HepG2 (cell line): Measurements from ENCODE around the gene CASP4. TPM values are rescaled to one million over a fixed set of nuclear protein-coding genes. Genes with fewer than 3 reads are reported as not detected.

Experiments used
- ARID5B ChIP-seq: IDR thresholded peaks from 2 replicates; pipeline ENCODE4 v1.4.0; 2020; ENCODE audit warnings: mild to moderate bottlenecking, missing genetic modification reagents
- ATF1 ChIP-seq: IDR thresholded peaks from 2 replicates; pipeline ENCODE4 v1.6.1; 2016; ENCODE audit warnings: mild to moderate bottlenecking, control low read depth
- CREM ChIP-seq, 2 experiments: sonication (generic) in 1 of 2; formaldehyde crosslinking in 1 of 2; IDR thresholded peaks; 2 replicates each; pipeline versions ENCODE4 v1.4.0 to v1.6.1; 2016 to 2020; ENCODE audit warnings: antibody characterized with exemption in 1 of 2, mild to moderate bottlenecking in 1 of 2, missing genetic modification reagents in 1 of 2
- DMAP1 ChIP-seq: IDR thresholded peaks from 2 replicates; pipeline ENCODE4 v1.6.1; 2016
- DNMT3B ChIP-seq: conservative IDR thresholded peaks from 2 replicates; pipeline ENCODE4 v1.6.1; 2016; ENCODE audit warnings: missing biosample characterization, control low read depth
- FOXK2 ChIP-seq: fragments of 450-650 bp; IDR thresholded peaks from 2 replicates; pipeline ENCODE4 v1.6.1; 2016
- GABPB1 ChIP-seq: IDR thresholded peaks from 2 replicates; pipeline ENCODE4 v1.6.1; 2016; ENCODE audit warnings: mild to moderate bottlenecking, missing genetic modification reagents, moderate library complexity, missing compliant biosample characterization
- HNRNPK ChIP-seq: fragments of 200-400 bp; formaldehyde crosslinking; IDR thresholded peaks from 2 replicates; pipeline ENCODE4 v1.6.1; 2018; ENCODE audit warnings: low read length, low read depth, moderate library complexity, mild to moderate bottlenecking; ENCODE audit not compliant: poor library complexity, severe bottlenecking
- IKZF4 ChIP-seq: sonication (generic); formaldehyde crosslinking; IDR thresholded peaks from 2 replicates; pipeline ENCODE4 v1.5.1; 2020; ENCODE audit warnings: borderline replicate concordance, mild to moderate bottlenecking, low read depth, missing genetic modification reagents; ENCODE audit errors: not compliant biosample characterization
- KAT8 ChIP-seq: IDR thresholded peaks from 2 replicates; pipeline ENCODE4 v1.6.1; 2016; ENCODE audit warnings: missing genetic modification reagents, missing compliant biosample characterization
- NRL ChIP-seq: sonication (generic); formaldehyde crosslinking; IDR thresholded peaks from 2 replicates; pipeline ENCODE4 v1.5.0; 2020; ENCODE audit warnings: missing genetic modification reagents, mild to moderate bottlenecking, moderate library complexity, borderline replicate concordance
- POLR2A ChIP-seq, 2 experiments: IDR thresholded peaks; 2 replicates each; pipeline ENCODE4 v1.6.1; 2011; ENCODE audit warnings: low read depth in 2 of 2, low read length in 2 of 2, mild to moderate bottlenecking in 1 of 2, moderate library complexity in 1 of 2; ENCODE audit not compliant: insufficient read depth in 1 of 2
- SAP130 ChIP-seq: IDR thresholded peaks from 2 replicates; pipeline ENCODE4 v1.6.1; 2016; ENCODE audit warnings: low read depth
- SP1 ChIP-seq, 2 experiments: fragments of 450-650 bp in 1 of 2; sonication (generic) in 1 of 2; formaldehyde crosslinking in 1 of 2; IDR thresholded peaks; 2 replicates each; pipeline versions ENCODE4 v1.4.0 to v1.6.1; 2016 to 2020; ENCODE audit warnings: missing genetic modification reagents in 1 of 2
- TEAD3 ChIP-seq: optimal IDR thresholded peaks from 2 replicates; pipeline ENCODE3; 2016; ENCODE audit warnings: borderline replicate concordance
- THAP11 ChIP-seq: IDR thresholded peaks from 2 replicates; pipeline ENCODE4 v1.6.1; 2016; ENCODE audit warnings: missing biosample characterization, missing genetic modification reagents
- YEATS4 ChIP-seq: sonication (generic); formaldehyde crosslinking; IDR thresholded peaks from 2 replicates; pipeline ENCODE4 v1.4.0; 2020; ENCODE audit warnings: missing genetic modification reagents, borderline replicate concordance
- ZC3H13 ChIP-seq: sonication (generic); formaldehyde crosslinking; IDR thresholded peaks from 2 replicates; pipeline ENCODE4 v1.8.1; 2023; ENCODE audit warnings: mild to moderate bottlenecking, missing genetic modification reagents, moderate library complexity
- ZFAT ChIP-seq: sonication (generic); formaldehyde crosslinking; conservative IDR thresholded peaks from 2 replicates; pipeline ENCODE4 v1.8.1; 2023; ENCODE audit warnings: missing genetic modification reagents, inconsistent platforms
- ZNF768 ChIP-seq: sonication (generic); formaldehyde crosslinking; IDR thresholded peaks from 2 replicates; pipeline ENCODE4 v1.4.0; 2020; ENCODE audit warnings: missing genetic modification reagents
- polyA plus RNA-seq, 8 experiments: library from polyadenylated mRNA; depleted of rRNA in 3 of 8; stranded (reverse) in 7 of 8; unstranded in 1 of 8; fragments of >200 nt; fragmentation: Illumina TruSeq in 4 of 8; extraction: Trizol in 4 of 8; gene quantifications; 2 replicates each; pipeline versions ENCODE4 v1.2.1 to v1.2.3, GENCODE V29; 2011 to 2016; ENCODE audit warnings: low read depth in 4 of 8, missing spikeins in 1 of 8, mixed read lengths in 1 of 8; ENCODE audit not compliant: insufficient read depth in 1 of 8
- total RNA-seq, 5 experiments: library from RNA; depleted of rRNA; stranded (reverse); fragments of >200 nt; fragmentation: Illumina TruSeq; extraction: Trizol; gene quantifications; 2 replicates each; pipeline ENCODE4 v1.2.3, GENCODE V29; 2016; ENCODE audit warnings: low read depth in 1 of 5
- TF ChIP-seq, protein P1 (sequence below): IDR thresholded peaks from 2 replicates; pipeline ENCODE4 v1.6.1; 2016; ENCODE audit warnings: mild to moderate bottlenecking
- TF ChIP-seq, protein P2 (sequence below): sonication (generic); formaldehyde crosslinking; IDR thresholded peaks from 2 replicates; pipeline ENCODE4 v1.4.0; 2020; ENCODE audit warnings: mild to moderate bottlenecking, low read depth, missing genetic modification reagents
- TF ChIP-seq, protein P3 (sequence below): IDR thresholded peaks from 2 replicates; pipeline ENCODE4 v1.6.1; 2016; ENCODE audit warnings: missing genetic modification reagents, missing compliant biosample characterization
- TF ChIP-seq, protein P4 (sequence below): sonication (generic); formaldehyde crosslinking; IDR thresholded peaks from 2 replicates; pipeline ENCODE4 v1.4.0; 2020; ENCODE audit warnings: missing genetic modification reagents

Gene CASP4
- total and polyA plus RNA-seq, 2 of the 13 experiments (the other 11 are each of a cell fraction or from before 2014, with no cell fraction given): 56.4 to 69.8 TPM

DNA sequence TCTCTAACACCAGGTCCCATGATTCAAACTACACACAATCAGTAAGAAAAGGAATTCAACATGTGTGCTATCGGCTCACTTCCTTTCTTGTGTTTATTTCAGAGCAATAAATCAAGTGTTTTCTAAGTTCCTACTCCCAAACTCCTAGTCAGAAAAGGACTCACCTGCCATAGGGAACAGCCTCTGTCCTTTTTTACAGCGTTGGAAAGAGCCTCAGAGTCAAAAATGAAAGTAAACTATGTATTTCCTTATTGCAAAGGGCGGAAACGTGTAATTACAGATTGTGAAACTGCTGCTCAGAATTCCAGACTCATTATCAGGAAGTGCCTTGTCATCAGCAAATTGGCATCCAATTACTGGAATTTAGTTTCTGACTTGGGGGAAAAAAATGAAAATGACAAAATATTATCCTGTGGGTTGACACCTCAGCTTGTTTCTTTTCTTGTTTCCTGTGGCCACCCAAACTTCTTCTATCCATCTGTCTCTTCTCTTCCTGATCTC lies at the start of gene CASP4 (continued):
- no peak for TF ChIP-seq IKZF4 (CRISPR knock-in tag)
- no peak for TF ChIP-seq CREM (IDR thresholded peaks at IDR 0.05)
- no peak for TF ChIP-seq CREM (CRISPR knock-in tag; IDR thresholded peaks at IDR 0.05)
- TF ChIP-seq, protein P1, sequence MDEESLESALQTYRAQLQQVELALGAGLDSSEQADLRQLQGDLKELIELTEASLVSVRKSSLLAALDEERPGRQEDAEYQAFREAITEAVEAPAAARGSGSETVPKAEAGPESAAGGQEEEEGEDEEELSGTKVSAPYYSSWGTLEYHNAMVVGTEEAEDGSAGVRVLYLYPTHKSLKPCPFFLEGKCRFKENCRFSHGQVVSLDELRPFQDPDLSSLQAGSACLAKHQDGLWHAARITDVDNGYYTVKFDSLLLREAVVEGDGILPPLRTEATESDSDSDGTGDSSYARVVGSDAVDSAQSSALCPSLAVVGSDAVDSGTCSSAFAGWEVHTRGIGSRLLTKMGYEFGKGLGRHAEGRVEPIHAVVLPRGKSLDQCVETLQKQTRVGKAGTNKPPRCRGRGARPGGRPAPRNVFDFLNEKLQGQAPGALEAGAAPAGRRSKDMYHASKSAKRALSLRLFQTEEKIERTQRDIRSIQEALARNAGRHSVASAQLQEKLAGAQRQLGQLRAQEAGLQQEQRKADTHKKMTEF (CRISPR knock-in tag): peak; percentile 63; the same call in 1 of the 2 replicates
- peak; percentile 15; the same call in 1 of the 2 replicates for TF ChIP-seq GABPB1 (CRISPR knock-in tag)
- TF ChIP-seq ATF1: no peak
- TF ChIP-seq YEATS4 (CRISPR knock-in tag): no peak; the same call in 1 of the 2 replicates
- TF ChIP-seq, protein P2, sequence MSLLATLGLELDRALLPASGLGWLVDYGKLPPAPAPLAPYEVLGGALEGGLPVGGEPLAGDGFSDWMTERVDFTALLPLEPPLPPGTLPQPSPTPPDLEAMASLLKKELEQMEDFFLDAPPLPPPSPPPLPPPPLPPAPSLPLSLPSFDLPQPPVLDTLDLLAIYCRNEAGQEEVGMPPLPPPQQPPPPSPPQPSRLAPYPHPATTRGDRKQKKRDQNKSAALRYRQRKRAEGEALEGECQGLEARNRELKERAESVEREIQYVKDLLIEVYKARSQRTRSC (CRISPR knock-in tag): no peak
- no peak for TF ChIP-seq SP1 (IDR thresholded peaks at IDR 0.05)
- TF ChIP-seq SP1 (CRISPR knock-in tag; IDR thresholded peaks at IDR 0.05): no peak
- TF ChIP-seq ARID5B (CRISPR knock-in tag): peak; percentile 64
- peak; percentile 26; the same call in 1 of the 2 replicates for TF ChIP-seq DMAP1
- TF ChIP-seq KAT8 (CRISPR knock-in tag): peak; percentile 73
- peak; percentile 49 for TF ChIP-seq TEAD3 (CRISPR knock-in tag)
- no peak for TF ChIP-seq HNRNPK
- TF ChIP-seq ZFAT (CRISPR knock-in tag): peak; percentile 97
- TF ChIP-seq, protein P3, sequence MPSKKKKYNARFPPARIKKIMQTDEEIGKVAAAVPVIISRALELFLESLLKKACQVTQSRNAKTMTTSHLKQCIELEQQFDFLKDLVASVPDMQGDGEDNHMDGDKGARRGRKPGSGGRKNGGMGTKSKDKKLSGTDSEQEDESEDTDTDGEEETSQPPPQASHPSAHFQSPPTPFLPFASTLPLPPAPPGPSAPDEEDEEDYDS (CRISPR knock-in tag): no peak; the same call in 1 of the 2 replicates
- peak in 1 of 2 experiments; percentile 52; a peak in 2 of 4 replicates for TF ChIP-seq POLR2A (IDR thresholded peaks at IDR 0.05; ENCODE audit: insufficient read depth in 1 of 2, low read depth in 2 of 2, low read length in 2 of 2)
- no peak for TF ChIP-seq ZC3H13
- no peak for TF ChIP-seq ZNF768
- TF ChIP-seq THAP11: peak; percentile 43; the same call in 1 of the 2 replicates
- TF ChIP-seq SAP130 (CRISPR knock-in tag): peak; percentile 74
- TF ChIP-seq, protein P4, sequence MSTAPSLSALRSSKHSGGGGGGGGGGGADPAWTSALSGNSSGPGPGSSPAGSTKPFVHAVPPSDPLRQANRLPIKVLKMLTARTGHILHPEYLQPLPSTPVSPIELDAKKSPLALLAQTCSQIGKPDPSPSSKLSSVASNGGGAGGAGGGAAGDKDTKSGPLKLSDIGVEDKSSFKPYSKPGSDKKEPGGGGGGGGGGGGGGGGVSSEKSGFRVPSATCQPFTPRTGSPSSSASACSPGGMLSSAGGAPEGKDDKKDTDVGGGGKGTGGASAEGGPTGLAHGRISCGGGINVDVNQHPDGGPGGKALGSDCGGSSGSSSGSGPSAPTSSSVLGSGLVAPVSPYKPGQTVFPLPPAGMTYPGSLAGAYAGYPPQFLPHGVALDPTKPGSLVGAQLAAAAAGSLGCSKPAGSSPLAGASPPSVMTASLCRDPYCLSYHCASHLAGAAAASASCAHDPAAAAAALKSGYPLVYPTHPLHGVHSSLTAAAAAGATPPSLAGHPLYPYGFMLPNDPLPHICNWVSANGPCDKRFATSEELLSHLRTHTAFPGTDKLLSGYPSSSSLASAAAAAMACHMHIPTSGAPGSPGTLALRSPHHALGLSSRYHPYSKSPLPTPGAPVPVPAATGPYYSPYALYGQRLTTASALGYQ: peak; percentile 2; the same call in 1 of the 2 replicates
- 0 out of 2 replicates have a peak, but pooled peaks have one; percentile 24 for TF ChIP-seq DNMT3B (CRISPR knock-in tag)
- no peak for TF ChIP-seq FOXK2
- no peak for TF ChIP-seq NRL (CRISPR knock-in tag)
